ENCODE measurements around the gene PARD3. TPM values are rescaled to one million over a fixed set of nuclear protein-coding genes. Genes with fewer than 3 reads are reported as not detected.

The PARD3 gene
- total and polyA plus RNA-seq, 2 experiments from 2014 or later = 47.2 to 59.7 TPM

- TF ChIP-seq EZH2phosphoT487 (IDR thresholded peaks at IDR 0.05; ENCODE audit: low read depth, severe bottlenecking, unreplicated experiment) (no peak), CTCF (IDR thresholded peaks at IDR 0.05; ENCODE audit: poor library complexity) (no peak), EZH2 (IDR thresholded peaks at IDR 0.05; ENCODE audit: borderline replicate concordance) (no peak)
These were observed 259.4 kb downstream of the PARD3 start for GRCh38 chr10:34555653-34556052.

GRCh38 chr10:34553747-34554146 lies 261.3 kb downstream of the PARD3 start:
- Histone ChIP-seq H3K27ac (no peak overlapping the region), H3K9me3 (ENCODE audit: low read depth) (no peaks in the 10 kb centered on the region), H3K4me2 (no peak overlapping the region), H3K27me3 (no peaks in the 10 kb centered on the region), H3K36me3 (replicated peaks; ENCODE audit: insufficient read depth, low read depth) (no peaks in the 10 kb centered on the region), H3K9me2 (replicated peaks; ENCODE audit: insufficient read depth) (no peaks in the 10 kb centered on the region), H2AFZ (no peak overlapping the region), H3K4me1 (ENCODE audit: insufficient read depth) (peaks cover 5% of the 10 kb centered on the region), H4K20me1 (ENCODE audit: insufficient read depth, poor library complexity, severe bottlenecking) (peaks cover 2% of the 10 kb centered on the region), H3K4me3 (no peak overlapping the region), H3K79me2 (peaks cover 32% of the 10 kb centered on the region)
- DNase-seq (ENCODE audit: low spot score) = no peak
- WGBS (ENCODE audit: low lambda C conversion rate, missing lambda C conversion rate) = 53% methylated on average over 1 of the region's 1 CpG
- TF ChIP-seq EZH2phosphoT487 (IDR thresholded peaks at IDR 0.05; ENCODE audit: low read depth, severe bottlenecking, unreplicated experiment) (no peak), CTCF (IDR thresholded peaks at IDR 0.05; ENCODE audit: poor library complexity) (no peak), EZH2 (IDR thresholded peaks at IDR 0.05; ENCODE audit: borderline replicate concordance) (no peak)

More at GRCh38 chr10:34555653-34556052, 259.4 kb downstream of the PARD3 start:
- Histone ChIP-seq H3K9me2 (replicated peaks; ENCODE audit: insufficient read depth) (no peaks in the 10 kb centered on the region), H3K4me3 (no peak overlapping the region), H4K20me1 (ENCODE audit: insufficient read depth, poor library complexity, severe bottlenecking) (no peaks in the 10 kb centered on the region), H3K79me2 (peaks cover 29% of the 10 kb centered on the region), H3K36me3 (replicated peaks; ENCODE audit: insufficient read depth, low read depth) (no peaks in the 10 kb centered on the region), H2AFZ (no peak overlapping the region), H3K4me1 (ENCODE audit: insufficient read depth) (no peaks in the 10 kb centered on the region), H3K4me2 (no peak overlapping the region), H3K27ac (no peak overlapping the region), H3K9me3 (ENCODE audit: low read depth) (no peaks in the 10 kb centered on the region), H3K27me3 (no peaks in the 10 kb centered on the region)
- WGBS (ENCODE audit: low lambda C conversion rate, missing lambda C conversion rate) = 100% methylated on average over 1 of the region's 1 CpG
- no peak for DNase-seq (ENCODE audit: low spot score)

GRCh38 chr10:34551295-34551694 lies 263.8 kb downstream of the PARD3 start:
- Histone ChIP-seq H3K36me3 (replicated peaks; ENCODE audit: insufficient read depth, low read depth) (no peaks in the 10 kb centered on the region), H3K4me1 (ENCODE audit: insufficient read depth) (peaks cover 7% of the 10 kb centered on the region), H3K4me2 (no peak overlapping the region), H3K9me2 (replicated peaks; ENCODE audit: insufficient read depth) (no peaks in the 10 kb centered on the region), H2AFZ (no peak overlapping the region), H3K79me2 (peaks cover 40% of the 10 kb centered on the region), H4K20me1 (ENCODE audit: insufficient read depth, poor library complexity, severe bottlenecking) (peaks cover 3% of the 10 kb centered on the region), H3K27me3 (no peaks in the 10 kb centered on the region), H3K4me3 (no peak overlapping the region), H3K9me3 (ENCODE audit: low read depth) (no peaks in the 10 kb centered on the region), H3K27ac (no peak overlapping the region)
- no peak for DNase-seq (ENCODE audit: low spot score)
- no peak for TF ChIP-seq CTCF (IDR thresholded peaks at IDR 0.05; ENCODE audit: poor library complexity)
- no peak for TF ChIP-seq EZH2 (IDR thresholded peaks at IDR 0.05; ENCODE audit: borderline replicate concordance)
- no peak for TF ChIP-seq EZH2phosphoT487 (IDR thresholded peaks at IDR 0.05; ENCODE audit: low read depth, severe bottlenecking, unreplicated experiment)
- 95% methylated on average over 4 of the region's 4 CpGs for WGBS (ENCODE audit: low lambda C conversion rate, missing lambda C conversion rate)

- H4K20me1 ChIP-seq (ENCODE audit: insufficient read depth, poor library complexity, severe bottlenecking) = peaks cover 3% of the 10 kb centered on the region
- H3K27me3 ChIP-seq = no peaks in the 10 kb centered on the region
- H3K79me2 ChIP-seq = peaks cover 54% of the 10 kb centered on the region
- H2AFZ ChIP-seq = no peak overlapping the region
- H3K4me1 ChIP-seq (ENCODE audit: insufficient read depth) = peaks cover 7% of the 10 kb centered on the region
- H3K9me2 ChIP-seq (replicated peaks; ENCODE audit: insufficient read depth) = no peaks in the 10 kb centered on the region
- no peak overlapping the region for H3K4me3 ChIP-seq
- TF ChIP-seq EZH2 (IDR thresholded peaks at IDR 0.05; ENCODE audit: borderline replicate concordance) = no peak
- no peak for TF ChIP-seq EZH2phosphoT487 (IDR thresholded peaks at IDR 0.05; ENCODE audit: low read depth, severe bottlenecking, unreplicated experiment)
- no peak for TF ChIP-seq CTCF (IDR thresholded peaks at IDR 0.05; ENCODE audit: poor library complexity)
- 97% methylated on average over 9 of the region's 9 CpGs for WGBS (ENCODE audit: low lambda C conversion rate, missing lambda C conversion rate)
- H3K36me3 ChIP-seq (replicated peaks; ENCODE audit: insufficient read depth, low read depth) = no peaks in the 10 kb centered on the region
- DNase-seq (ENCODE audit: low spot score) = no peak
- H3K4me2 ChIP-seq = no peak overlapping the region
- H3K9me3 ChIP-seq (ENCODE audit: low read depth) = no peaks in the 10 kb centered on the region
- H3K27ac ChIP-seq = no peak overlapping the region
These were observed 265.1 kb downstream of the PARD3 start for GRCh38 chr10:34549953-34550352.
